K562 (cell line): ENCODE data around the gene INPP5D.

ENCODE experiments used
- ARNT ChIP-seq, 2 experiments: fragments of 450-650 bp; IDR thresholded peaks; 2 replicates each; pipeline ENCODE4 v1.6.1; 2016; ENCODE audit warnings: mild to moderate bottlenecking in 1 of 2
- CHD4 ChIP-seq: fragments of 200-600 bp; sonication (generic); IDR thresholded peaks from 3 replicates; pipeline ENCODE4 v1.6.1; 2012; ENCODE audit warnings: low read depth, mild to moderate bottlenecking, mixed read lengths, low read length, inconsistent platforms; ENCODE audit not compliant: insufficient read depth, insufficient replicate concordance, poor library complexity, severe bottlenecking
- IRF2 ChIP-seq: sonication (generic); formaldehyde crosslinking; IDR thresholded peaks from 2 replicates; pipeline ENCODE4 v1.8.1; 2022; ENCODE audit warnings: mild to moderate bottlenecking, missing genetic modification reagents
- MYC ChIP-seq, 2 experiments: fragments of 250-450 bp in 1 of 2; sonication (Bioruptor Pico) in 1 of 2; IDR thresholded peaks; 2 replicates each; pipeline versions ENCODE4 v1.5.1 to v1.6.1; 2012 to 2021; ENCODE audit warnings: low read depth in 2 of 2, borderline replicate concordance in 1 of 2, improper control_type of control experiment in 1 of 2, low read length in 1 of 2, mild to moderate bottlenecking in 1 of 2, moderate library complexity in 1 of 2
- POLR2A ChIP-seq: fragments of 450-650 bp; conservative IDR thresholded peaks from 2 replicates; pipeline ENCODE4 v1.6.1; 2016
- POLR2AphosphoS5 ChIP-seq: IDR thresholded peaks from 2 replicates; pipeline ENCODE4 v1.6.1; 2011; ENCODE audit warnings: mild to moderate bottlenecking, low read depth, low read length, moderate library complexity; ENCODE audit not compliant: control insufficient read depth, insufficient read depth
- SIN3A ChIP-seq, 2 experiments: fragments of 150-350 bp in 1 of 2; IDR thresholded peaks; 2 replicates each; pipeline ENCODE4 v1.6.1; 2011 to 2016; ENCODE audit warnings: borderline replicate concordance in 2 of 2, low read depth in 2 of 2, low read length in 2 of 2, mild to moderate bottlenecking in 2 of 2, moderate library complexity in 2 of 2; ENCODE audit not compliant: control insufficient read depth in 1 of 2
- TAF7 ChIP-seq: fragments of 450-650 bp; IDR thresholded peaks from 2 replicates; pipeline ENCODE4 v1.6.1; 2016; ENCODE audit warnings: missing genetic modification characterization, missing compliant biosample characterization
- ZNF695 ChIP-seq: fragments of 450-650 bp; formaldehyde crosslinking; IDR thresholded peaks from 2 replicates; pipeline ENCODE4 v1.4.0; 2020; ENCODE audit warnings: mild to moderate bottlenecking, moderate library complexity
- TF ChIP-seq, protein P1 (sequence below), 3 experiments: IDR thresholded peaks in 2 of 3; conservative IDR thresholded peaks in 1 of 3; 2 replicates each; pipeline ENCODE4 v1.5.1; 2011 to 2012; ENCODE audit warnings: low read length in 3 of 3, mild to moderate bottlenecking in 3 of 3, control low read depth in 2 of 3, improper control_type of control experiment in 1 of 3, inconsistent platforms in 1 of 3, low read depth in 1 of 3, mixed read lengths in 1 of 3, moderate library complexity in 1 of 3; ENCODE audit not compliant: insufficient read depth in 2 of 3

DNA sequence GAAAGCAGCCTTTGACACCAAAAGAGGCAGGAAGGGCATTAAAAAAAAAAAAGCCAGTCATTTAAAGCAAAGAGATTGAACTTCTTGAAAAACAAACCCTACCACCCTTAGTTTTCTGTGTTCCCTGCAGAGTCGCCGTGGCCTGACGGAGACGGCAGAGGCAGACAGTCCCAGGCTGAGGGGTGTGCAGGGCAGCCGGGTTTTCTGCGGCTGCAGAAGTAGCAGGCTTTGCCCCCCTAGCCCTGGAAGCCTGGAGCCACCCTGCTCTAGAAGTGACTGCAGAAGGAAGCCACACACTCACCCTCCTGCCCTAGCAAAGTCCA lies 2.8 kb downstream of the INPP5D start:
- TF ChIP-seq SIN3A (IDR thresholded peaks at IDR 0.05; ENCODE audit: borderline replicate concordance in 2 of 2, control insufficient read depth in 1 of 2, low read depth in 2 of 2, low read length in 2 of 2) (no peak), ARNT (IDR thresholded peaks at IDR 0.05) (no peak), IRF2 (CRISPR knock-in tag) (no peak), POLR2A (no peak), ZNF695 (no peak), CHD4 (no peak), MYC (IDR thresholded peaks at IDR 0.05; ENCODE audit: low read depth, low read length) (no peak), MYC (CRISPR knock-in tag; IDR thresholded peaks at IDR 0.05; ENCODE audit: borderline replicate concordance, low read depth) (no peak), TAF7 (tag) (no peak), POLR2AphosphoS5 (no peak)
- TF ChIP-seq, protein P1, sequence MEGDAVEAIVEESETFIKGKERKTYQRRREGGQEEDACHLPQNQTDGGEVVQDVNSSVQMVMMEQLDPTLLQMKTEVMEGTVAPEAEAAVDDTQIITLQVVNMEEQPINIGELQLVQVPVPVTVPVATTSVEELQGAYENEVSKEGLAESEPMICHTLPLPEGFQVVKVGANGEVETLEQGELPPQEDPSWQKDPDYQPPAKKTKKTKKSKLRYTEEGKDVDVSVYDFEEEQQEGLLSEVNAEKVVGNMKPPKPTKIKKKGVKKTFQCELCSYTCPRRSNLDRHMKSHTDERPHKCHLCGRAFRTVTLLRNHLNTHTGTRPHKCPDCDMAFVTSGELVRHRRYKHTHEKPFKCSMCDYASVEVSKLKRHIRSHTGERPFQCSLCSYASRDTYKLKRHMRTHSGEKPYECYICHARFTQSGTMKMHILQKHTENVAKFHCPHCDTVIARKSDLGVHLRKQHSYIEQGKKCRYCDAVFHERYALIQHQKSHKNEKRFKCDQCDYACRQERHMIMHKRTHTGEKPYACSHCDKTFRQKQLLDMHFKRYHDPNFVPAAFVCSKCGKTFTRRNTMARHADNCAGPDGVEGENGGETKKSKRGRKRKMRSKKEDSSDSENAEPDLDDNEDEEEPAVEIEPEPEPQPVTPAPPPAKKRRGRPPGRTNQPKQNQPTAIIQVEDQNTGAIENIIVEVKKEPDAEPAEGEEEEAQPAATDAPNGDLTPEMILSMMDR (IDR thresholded peaks at IDR 0.05 in 2 of 3, conservative IDR thresholded peaks at IDR 0.05 in 1 of 3; ENCODE audit: insufficient read depth in 2 of 3, low read depth in 1 of 3, low read length in 3 of 3): no peak
